ENCODE data around the gene MAG. TPM values are rescaled to one million over a fixed set of nuclear protein-coding genes. Genes with fewer than 3 reads are reported as not detected.

MAG gene
- total RNA-seq, 2 experiments from 2014 or later = 0.26 TPM; not detected in 1

DNA sequence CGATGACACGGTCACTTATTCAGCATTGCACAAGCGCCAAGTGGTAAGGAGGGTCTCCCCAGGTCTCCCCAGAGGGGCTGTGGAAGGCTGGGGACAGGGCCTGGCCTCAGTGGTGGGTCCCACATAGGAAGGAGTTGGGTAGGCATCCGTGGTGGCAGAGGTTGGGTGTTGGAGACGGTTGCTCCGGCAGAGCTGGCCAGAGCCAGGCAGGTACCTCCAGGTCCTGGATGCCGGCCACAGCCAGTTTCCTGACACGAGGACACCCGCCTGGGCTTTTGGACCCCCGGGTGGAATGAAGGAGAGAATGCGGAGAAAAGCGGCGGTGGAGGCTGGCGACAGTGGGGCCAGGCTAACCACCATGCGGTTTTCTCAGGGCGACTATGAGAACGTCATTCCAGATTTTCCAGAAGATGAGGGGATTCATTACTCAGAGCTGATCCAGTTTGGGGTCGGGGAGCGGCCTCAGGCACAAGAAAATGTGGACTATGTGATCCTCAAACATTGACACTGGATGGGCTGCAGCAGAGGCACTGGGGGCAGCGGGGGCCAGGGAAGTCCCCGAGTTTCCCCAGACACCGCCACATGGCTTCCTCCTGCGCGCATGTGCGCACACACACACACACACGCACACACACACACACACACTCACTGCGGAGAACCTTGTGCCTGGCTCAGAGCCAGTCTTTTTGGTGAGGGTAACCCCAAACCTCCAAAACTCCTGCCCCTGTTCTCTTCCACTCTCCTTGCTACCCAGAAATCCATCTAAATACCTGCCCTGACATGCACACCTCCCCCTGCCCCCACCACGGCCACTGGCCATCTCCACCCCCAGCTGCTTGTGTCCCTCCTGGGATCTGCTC, 54.5 kb downstream of the MAG start:
- DNase-seq (peak; percentile 78), ATAC-seq (peak; percentile 65)
- H3K9me3 Mint-ChIP-seq (ENCODE audit: insufficient read depth) = no peaks in the 10 kb centered on the region
- peaks cover 31% of the 10 kb centered on the region for H3K4me1 Mint-ChIP-seq (ENCODE audit: low read depth)
- POLR2A ChIA-PET = interaction anchor here (1.0 kb wide), 1 partner anchor 10 kb away, joined by 4 read pairs; no protein-coding TSS in a partner anchor
- peak overlapping the region; percentile 50 for H3K27ac Mint-ChIP-seq
- H3K36me3 Mint-ChIP-seq (ENCODE audit: low read depth) = no peaks in the 10 kb centered on the region
- H3K4me3 Mint-ChIP-seq = peak overlapping the region; percentile 51
- peaks cover 12% of the 10 kb centered on the region for H3K27me3 Mint-ChIP-seq (ENCODE audit: low read depth)
- CTCF ChIA-PET = interaction anchor here (1.0 to 3.3 kb wide), 4 partner anchors 13 to 149 kb away, joined by 3 to 18 read pairs (median 6); no protein-coding TSS in a partner anchor

- H3K27me3 Mint-ChIP-seq (ENCODE audit: low read depth) = peaks cover 10% of the 10 kb centered on the region
- H3K9me3 Mint-ChIP-seq (ENCODE audit: insufficient read depth) = no peaks in the 10 kb centered on the region
- POLR2A ChIA-PET = interaction anchor here (1.0 kb wide), 1 partner anchor 11 kb away, joined by 4 read pairs; no protein-coding TSS in a partner anchor
- no peaks in the 10 kb centered on the region for H3K36me3 Mint-ChIP-seq (ENCODE audit: low read depth)
- DNase-seq = peak; percentile 55
- peak within 1 kb of the TSS; percentile 51 for H3K4me3 Mint-ChIP-seq
- peak within 1 kb of the TSS; percentile 50 for H3K27ac Mint-ChIP-seq
- ATAC-seq = peak; percentile 70
- H3K4me1 Mint-ChIP-seq (ENCODE audit: low read depth) = peaks cover 31% of the 10 kb centered on the region
- CTCF ChIA-PET = interaction anchor here (0.8 to 3.3 kb wide), 6 partner anchors 10 to 148 kb away, joined by 3 to 18 read pairs (median 4); no protein-coding TSS in a partner anchor
Measured at GRCh38 chr19:35347171-35347929, 55.4 kb downstream of the MAG start, which contains the start of gene FFAR1. TSS of gene FFAR1 (plus strand) at chr19:35347902. CDS start at chr19:35351552, 3,650 bp downstream.

GRCh38 chr19:35347930-35348298, 56.0 kb downstream of the MAG start:
- no peaks in the 10 kb centered on the region for H3K9me3 Mint-ChIP-seq (ENCODE audit: insufficient read depth)
- POLR2A ChIA-PET = no interaction called here
- CTCF ChIA-PET = interaction anchor here (0.8 to 3.3 kb wide), 5 partner anchors 10 to 147 kb away, joined by 3 to 18 read pairs (median 4); no protein-coding TSS in a partner anchor

DNA sequence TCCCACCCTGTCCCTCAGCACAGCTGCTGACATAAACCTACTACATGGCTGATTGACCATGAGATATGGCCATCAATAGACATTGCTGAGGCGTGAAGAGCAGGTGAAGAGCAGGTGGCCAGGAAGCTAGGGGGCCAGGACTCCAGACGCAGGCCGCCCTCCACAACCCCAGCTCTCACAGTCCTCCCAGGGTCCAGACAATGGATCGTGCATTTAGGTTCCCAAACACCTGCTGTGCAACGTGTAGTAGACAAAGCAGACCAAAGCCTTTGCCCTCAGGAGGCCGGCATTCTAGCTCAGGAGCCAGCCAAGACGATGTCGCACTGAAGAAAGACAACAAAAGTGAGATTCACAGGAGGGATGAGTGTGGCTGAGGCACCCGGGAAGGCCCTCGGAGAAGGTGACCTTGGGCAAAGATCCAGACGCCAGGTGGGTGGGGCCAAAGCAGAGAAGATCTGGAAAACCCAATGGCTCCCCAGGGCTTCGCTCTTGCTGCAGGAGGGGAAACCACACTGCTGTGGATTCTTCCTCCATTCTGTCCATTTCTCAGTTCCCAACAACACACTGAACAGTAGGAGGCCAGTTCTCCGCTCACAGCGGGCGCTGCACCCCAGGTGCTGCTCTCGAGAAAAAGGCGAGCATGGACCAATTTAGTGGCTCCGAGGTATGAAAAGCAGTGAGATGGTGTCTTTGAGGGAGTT, 57.1 kb downstream of the MAG start:
- Mint-ChIP-seq H3K36me3 (ENCODE audit: low read depth) (no peaks in the 10 kb centered on the region), H3K4me1 (ENCODE audit: low read depth) (peaks cover 36% of the 10 kb centered on the region), H3K9me3 (ENCODE audit: insufficient read depth) (no peaks in the 10 kb centered on the region), H3K27ac (no peak overlapping the region), H3K4me3 (no peak overlapping the region), H3K27me3 (ENCODE audit: low read depth) (peaks cover 4% of the 10 kb centered on the region)
- DNase-seq = no peak
- no peak for ATAC-seq
- POLR2A ChIA-PET = no interaction called here
- CTCF ChIA-PET = interaction anchor here (1.1 to 3.3 kb wide), 4 partner anchors 15 to 146 kb away, joined by 3 to 18 read pairs (median 6); no protein-coding TSS in a partner anchor

More at GRCh38 chr19:35347930-35348298, 56.0 kb downstream of the MAG start:
- peaks cover 9% of the 10 kb centered on the region for H3K27me3 Mint-ChIP-seq (ENCODE audit: low read depth)
- H3K36me3 Mint-ChIP-seq (ENCODE audit: low read depth) = no peaks in the 10 kb centered on the region
- H3K4me1 Mint-ChIP-seq (ENCODE audit: low read depth) = peaks cover 35% of the 10 kb centered on the region
- ATAC-seq (no peak), DNase-seq (no peak)
- H3K27ac Mint-ChIP-seq = peak overlapping the region; percentile 50
- H3K4me3 Mint-ChIP-seq = peak overlapping the region; percentile 51

DNA sequence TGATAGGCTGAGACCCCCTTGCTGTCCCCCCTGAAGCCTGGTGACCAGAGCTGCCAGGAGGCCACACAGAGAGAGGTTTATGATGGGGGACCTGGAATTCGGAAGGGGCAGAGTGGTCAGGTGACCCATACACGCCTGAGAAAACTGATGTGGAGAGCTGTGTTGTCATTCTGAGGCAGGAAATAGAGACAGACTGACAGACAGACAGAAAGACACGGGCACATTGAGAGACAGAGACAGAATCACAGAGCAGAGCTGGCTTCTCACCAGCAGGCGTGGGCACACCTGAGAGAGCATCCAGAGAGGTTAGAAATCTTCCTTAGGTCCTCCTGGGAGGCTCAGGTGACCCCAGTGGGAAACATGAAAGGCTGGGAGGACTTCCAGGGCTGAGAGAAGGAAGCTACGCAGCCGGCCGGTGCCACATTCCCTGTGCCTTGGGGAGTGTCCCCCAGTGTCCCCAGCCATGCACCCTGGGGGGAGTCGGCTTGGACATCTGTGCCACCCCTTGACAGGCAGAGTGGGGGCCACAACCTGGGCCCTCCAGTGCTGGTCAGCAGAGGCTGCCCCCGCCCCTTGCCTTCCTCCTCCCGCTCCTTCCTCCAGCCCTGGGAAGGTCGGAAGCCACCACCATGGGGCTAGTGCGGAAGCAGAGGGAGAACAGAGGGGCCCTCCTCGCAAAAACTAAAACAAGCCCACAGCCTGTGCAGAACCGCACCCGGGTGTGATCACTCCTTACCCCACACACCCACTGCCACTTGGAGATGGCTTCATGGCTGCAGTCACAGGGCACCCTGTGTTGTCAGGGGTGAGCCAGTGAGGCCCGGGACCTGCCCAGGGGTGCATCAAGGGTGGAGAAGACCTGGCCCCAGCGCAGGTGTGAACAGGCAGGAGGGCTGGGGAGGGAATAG, 57.9 kb downstream of the MAG start:
- Mint-ChIP-seq H3K9me3 (ENCODE audit: insufficient read depth) (no peaks in the 10 kb centered on the region), H3K4me3 (no peak overlapping the region), H3K4me1 (ENCODE audit: low read depth) (peaks cover 36% of the 10 kb centered on the region), H3K27ac (no peak overlapping the region), H3K27me3 (ENCODE audit: low read depth) (peaks cover 4% of the 10 kb centered on the region), H3K36me3 (ENCODE audit: low read depth) (no peaks in the 10 kb centered on the region)
- ATAC-seq (no peak), DNase-seq (no peak)
- CTCF ChIA-PET = interaction anchor here (1.1 to 3.3 kb wide), 4 partner anchors 16 to 146 kb away, joined by 3 to 18 read pairs (median 6); no protein-coding TSS in a partner anchor
- POLR2A ChIA-PET = no interaction called here

DNA sequence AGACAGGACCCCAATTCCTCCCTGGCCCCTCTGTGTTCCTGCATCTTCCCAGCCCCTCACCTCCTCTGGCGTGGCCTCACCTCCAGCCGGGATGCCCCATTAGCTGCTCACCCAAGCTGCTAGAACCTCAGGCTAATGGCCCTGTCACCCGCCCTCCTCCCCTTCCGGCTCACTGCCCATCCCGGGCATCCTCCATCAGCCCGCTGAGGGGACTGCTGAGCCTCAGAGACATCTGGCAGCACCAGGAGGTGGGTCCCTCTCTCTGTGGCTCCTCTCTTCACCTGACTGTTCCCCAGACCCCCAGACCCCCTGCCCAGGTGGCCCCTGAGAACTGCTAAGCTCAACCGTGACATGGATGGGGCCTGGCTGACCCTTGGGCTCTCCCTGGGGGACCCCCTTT, 58.6 kb downstream of the MAG start:
- DNase-seq (no peak), ATAC-seq (no peak)

DNA sequence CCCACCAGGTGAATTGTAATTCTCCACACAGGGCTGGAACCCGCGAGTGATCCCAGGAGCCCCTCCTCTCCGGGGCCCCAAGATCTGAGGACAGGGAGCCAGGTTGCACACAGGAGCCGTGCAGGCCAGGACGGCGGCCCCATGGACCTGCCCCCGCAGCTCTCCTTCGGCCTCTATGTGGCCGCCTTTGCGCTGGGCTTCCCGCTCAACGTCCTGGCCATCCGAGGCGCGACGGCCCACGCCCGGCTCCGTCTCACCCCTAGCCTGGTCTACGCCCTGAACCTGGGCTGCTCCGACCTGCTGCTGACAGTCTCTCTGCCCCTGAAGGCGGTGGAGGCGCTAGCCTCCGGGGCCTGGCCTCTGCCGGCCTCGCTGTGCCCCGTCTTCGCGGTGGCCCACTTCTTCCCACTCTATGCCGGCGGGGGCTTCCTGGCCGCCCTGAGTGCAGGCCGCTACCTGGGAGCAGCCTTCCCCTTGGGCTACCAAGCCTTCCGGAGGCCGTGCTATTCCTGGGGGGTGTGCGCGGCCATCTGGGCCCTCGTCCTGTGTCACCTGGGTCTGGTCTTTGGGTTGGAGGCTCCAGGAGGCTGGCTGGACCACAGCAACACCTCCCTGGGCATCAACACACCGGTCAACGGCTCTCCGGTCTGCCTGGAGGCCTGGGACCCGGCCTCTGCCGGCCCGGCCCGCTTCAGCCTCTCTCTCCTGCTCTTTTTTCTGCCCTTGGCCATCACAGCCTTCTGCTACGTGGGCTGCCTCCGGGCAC, 59.6 kb downstream of the MAG start:
- ATAC-seq = no peak
- Mint-ChIP-seq H3K27ac (no peak overlapping the region), H3K4me1 (ENCODE audit: low read depth) (peaks cover 25% of the 10 kb centered on the region), H3K36me3 (ENCODE audit: low read depth) (no peaks in the 10 kb centered on the region), H3K9me3 (ENCODE audit: insufficient read depth) (no peaks in the 10 kb centered on the region), H3K4me3 (no peak overlapping the region), H3K27me3 (ENCODE audit: low read depth) (peaks cover 3% of the 10 kb centered on the region)
- DNase-seq = no peak
- POLR2A ChIA-PET = no interaction called here
- CTCF ChIA-PET = interaction anchor here (0.8 to 3.2 kb wide), 11 partner anchors 18 to 146 kb away, joined by 3 to 73 read pairs (median 4); no protein-coding TSS in a partner anchor

More for the DNA sequence above, 58.6 kb downstream of the MAG start:
- no peak overlapping the region for H3K4me3 Mint-ChIP-seq
- H3K27ac Mint-ChIP-seq = no peak overlapping the region
- H3K36me3 Mint-ChIP-seq (ENCODE audit: low read depth) = no peaks in the 10 kb centered on the region
- peaks cover 4% of the 10 kb centered on the region for H3K27me3 Mint-ChIP-seq (ENCODE audit: low read depth)
- POLR2A ChIA-PET = no interaction called here
- H3K4me1 Mint-ChIP-seq (ENCODE audit: low read depth) = peaks cover 35% of the 10 kb centered on the region
- CTCF ChIA-PET = interaction anchor here (0.8 to 1.2 kb wide), 4 partner anchors 113 to 144 kb away, joined by 3 read pairs; no protein-coding TSS in a partner anchor
- H3K9me3 Mint-ChIP-seq (ENCODE audit: insufficient read depth) = no peaks in the 10 kb centered on the region

DNA sequence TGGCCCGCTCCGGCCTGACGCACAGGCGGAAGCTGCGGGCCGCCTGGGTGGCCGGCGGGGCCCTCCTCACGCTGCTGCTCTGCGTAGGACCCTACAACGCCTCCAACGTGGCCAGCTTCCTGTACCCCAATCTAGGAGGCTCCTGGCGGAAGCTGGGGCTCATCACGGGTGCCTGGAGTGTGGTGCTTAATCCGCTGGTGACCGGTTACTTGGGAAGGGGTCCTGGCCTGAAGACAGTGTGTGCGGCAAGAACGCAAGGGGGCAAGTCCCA, 60.2 kb downstream of the MAG start:
- CTCF ChIA-PET = interaction anchor here (0.8 to 3.2 kb wide), 16 partner anchors 19 to 196 kb away, joined by 3 to 73 read pairs (median 4); no protein-coding TSS in a partner anchor
- peaks cover 20% of the 10 kb centered on the region for H3K4me1 Mint-ChIP-seq (ENCODE audit: low read depth)
- no peaks in the 10 kb centered on the region for H3K36me3 Mint-ChIP-seq (ENCODE audit: low read depth)
- no peak overlapping the region for H3K27ac Mint-ChIP-seq
- POLR2A ChIA-PET = interaction anchor here (1.5 kb wide), 1 partner anchor 116 kb away, joined by 5 read pairs; no protein-coding TSS in a partner anchor
- H3K9me3 Mint-ChIP-seq (ENCODE audit: insufficient read depth) = no peaks in the 10 kb centered on the region
- H3K27me3 Mint-ChIP-seq (ENCODE audit: low read depth) = peaks cover 3% of the 10 kb centered on the region
- ATAC-seq = no peak
- DNase-seq = no peak
- H3K4me3 Mint-ChIP-seq = no peak overlapping the region

GRCh38 chr19:35352448-35353304, 60.7 kb downstream of the MAG start:
- Mint-ChIP-seq H3K27ac (no peak overlapping the region), H3K27me3 (ENCODE audit: low read depth) (peaks cover 3% of the 10 kb centered on the region), H3K36me3 (ENCODE audit: low read depth) (no peaks in the 10 kb centered on the region), H3K4me3 (no peak overlapping the region), H3K4me1 (ENCODE audit: low read depth) (peaks cover 17% of the 10 kb centered on the region), H3K9me3 (ENCODE audit: insufficient read depth) (no peaks in the 10 kb centered on the region)
- ChIA-PET POLR2A (interaction anchor here (1.2 to 1.5 kb wide), 2 partner anchors 110 to 116 kb away, joined by 5 read pairs; no protein-coding TSS in a partner anchor), CTCF (interaction anchor here (0.6 to 3.2 kb wide), 32 partner anchors 10 to 295 kb away, joined by 3 to 73 read pairs (median 4); partner anchors contain the start of gene COX6B1)
- ATAC-seq (peak; percentile 74), DNase-seq (peak; percentile 83)

All from activated CD8-positive, alpha-beta T cell treated with anti-CD3 and anti-CD28 coated beads, Interleukin-2, amount 10 ng/mL, durations not matched to agents 7 days and 5 days (primary cell).